Naive thymus-derived CD4-positive, alpha-beta T cell (primary cell): Measurements from ENCODE around the gene RBM33. TPM values are rescaled to one million over a fixed set of nuclear protein-coding genes. Genes with fewer than 3 reads are reported as not detected.

Source experiments
- ATAC-seq: fragments of 150-1000 bp; cut with Tn5 transposase; 2 replicates; pipeline ENCODE4 v1.10.0; 2021; ENCODE audit warnings: mild to moderate bottlenecking, moderate library complexity
- CTCF ChIA-PET: fragments of 350-600 bp; sonication (Branson Sonifier 250); formaldehyde crosslinking; loops from one replicate; lab custom pipeline; 2021; ENCODE audit warnings: antibody characterized with exemption; lab: Charles Lee
- POLR2A ChIA-PET: fragments of 350-600 bp; sonication (Branson Sonifier 250); formaldehyde crosslinking; loops from one replicate; lab custom pipeline; 2021; ENCODE audit warnings: antibody characterized with exemption, inconsistent platforms; lab: Charles Lee
- DNase-seq, 9 donors: peaks; one replicate each; pipeline versions ENCODE4 v3.0.0 to v3.0.0-alpha.2; 2020 to 2022; ENCODE audit warnings: mixed read lengths in 1 of 9
- H3K27ac ChIP-seq: one replicate; pipeline ENCODE4 v1.7.0; 2013; ENCODE audit warnings: mild to moderate bottlenecking, low read depth, low read length, moderate library complexity
- H3K27me3 ChIP-seq, 2 donors: one replicate each; pipeline ENCODE4 v1.7.0; 2013; ENCODE audit warnings: low read length in 2 of 2, mild to moderate bottlenecking in 2 of 2, moderate library complexity in 2 of 2; ENCODE audit not compliant: control insufficient read depth in 2 of 2, insufficient read depth in 2 of 2
- H3K36me3 ChIP-seq, 3 experiments: 1 replicate in 2 of 3; 2 replicates in 1 of 3; pipeline ENCODE4 v1.7.0; 2013; ENCODE audit warnings: low read length in 3 of 3, mild to moderate bottlenecking in 3 of 3, moderate library complexity in 1 of 3; ENCODE audit not compliant: insufficient read depth in 3 of 3, control insufficient read depth in 2 of 3
- H3K4me1 ChIP-seq, 2 donors: one replicate each; pipeline ENCODE4 v1.7.0; 2013; ENCODE audit warnings: low read length in 2 of 2, mild to moderate bottlenecking in 2 of 2, moderate library complexity in 1 of 2; ENCODE audit not compliant: control insufficient read depth in 2 of 2, insufficient read depth in 2 of 2
- H3K4me3 ChIP-seq: 2 replicates; pipeline ENCODE4 v1.7.0; 2013; ENCODE audit warnings: mild to moderate bottlenecking, low read length
- H3K9me3 ChIP-seq, 3 experiments: 1 replicate in 2 of 3; 2 replicates in 1 of 3; pipeline ENCODE4 v1.7.0; 2013; ENCODE audit warnings: low read length in 3 of 3; ENCODE audit not compliant: control insufficient read depth in 2 of 3
- H3K27ac Mint-ChIP-seq, 9 donors: one replicate each; pipeline ENCODE4 v1.8.0; 2020 to 2022; ENCODE audit warnings: mixed read lengths in 9 of 9, mild to moderate bottlenecking in 8 of 9, moderate library complexity in 5 of 9, inconsistent platforms in 2 of 9
- H3K27me3 Mint-ChIP-seq, 5 donors: one replicate each; pipeline ENCODE4 v1.8.0; 2021 to 2022; ENCODE audit warnings: mixed read lengths in 5 of 5, mild to moderate bottlenecking in 1 of 5
- H3K36me3 Mint-ChIP-seq, 5 donors: one replicate each; pipeline ENCODE4 v1.8.0; 2020 to 2022; ENCODE audit warnings: mixed read lengths in 5 of 5, mild to moderate bottlenecking in 3 of 5, inconsistent platforms in 1 of 5
- H3K4me1 Mint-ChIP-seq, 7 donors: one replicate each; pipeline ENCODE4 v1.8.0; 2020 to 2022; ENCODE audit warnings: mixed read lengths in 7 of 7, mild to moderate bottlenecking in 3 of 7, inconsistent platforms in 1 of 7
- H3K4me3 Mint-ChIP-seq, 10 donors: one replicate each; pipeline ENCODE4 v1.8.0; 2020 to 2022; ENCODE audit warnings: mild to moderate bottlenecking in 10 of 10, mixed read lengths in 10 of 10, moderate library complexity in 6 of 10, inconsistent platforms in 2 of 10
- H3K9me3 Mint-ChIP-seq, 11 donors: one replicate each; pipeline ENCODE4 v1.8.0; 2020 to 2022; ENCODE audit warnings: mixed read lengths in 11 of 11, mild to moderate bottlenecking in 4 of 11, inconsistent platforms in 1 of 11, moderate library complexity in 1 of 11
- intact Hi-C, 2 donors: fragments of 100-400 bp; cut with micrococcal nuclease; formaldehyde crosslinking; loops; one replicate each; pipeline ENCODE4 v1.15.1; 2023
- polyA plus RNA-seq, 2 donors: library from polyadenylated mRNA; unstranded; fragments of 300-500 nt; fragmentation: Illumina TruSeq; gene quantifications; one replicate each; pipeline ENCODE4 v1.2.3, GENCODE V29; 2021
- total RNA-seq, 6 experiments: library from RNA in 5 of 6; stranded (reverse) in 5 of 6; gene quantifications; 1 replicate in 5 of 6; 2 replicates in 1 of 6; pipeline ENCODE4 v1.2.3 and lab custom pipeline; 2021 to 2026

Gene RBM33
- total and polyA plus RNA-seq, 7 experiments from 2014 or later, result 43.7 to 177 (median 143) TPM

GRCh38 chr7:155792999-155793560 is 148.6 kb downstream of the RBM33 start:
- Histone ChIP-seq H3K4me1 (no peaks in the 10 kb centered on the region), H3K9me3 (no peaks in the 10 kb centered on the region), H3K4me3 (no peak overlapping the region), H3K27me3 (no peaks in the 10 kb centered on the region), H3K36me3 (no peaks in the 10 kb centered on the region), H3K27ac (no peak overlapping the region)
- intact Hi-C loops, result no loop called here
- Mint-ChIP-seq H3K9me3 (no peaks in the 10 kb centered on the region), H3K4me3 (no peak overlapping the region), H3K27ac (no peak overlapping the region), H3K4me1 (no peaks in the 10 kb centered on the region), H3K27me3 (peaks cover 0 to 10% (median 1%) of the 10 kb centered on the region in 5 donors), H3K36me3 (no peaks in the 10 kb centered on the region)
- DNase-seq (no peak), ATAC-seq (no peak)
- CTCF ChIA-PET, result no interaction called here
- POLR2A ChIA-PET, result no interaction called here

GRCh38 chr7:155793720-155794119 is 149.3 kb downstream of the RBM33 start:
- POLR2A ChIA-PET, result no interaction called here
- Histone ChIP-seq H3K4me3 (no peak overlapping the region), H3K27ac (no peak overlapping the region), H3K9me3 (no peaks in the 10 kb centered on the region), H3K27me3 (no peaks in the 10 kb centered on the region), H3K36me3 (no peaks in the 10 kb centered on the region), H3K4me1 (no peaks in the 10 kb centered on the region)
- H3K9me3 Mint-ChIP-seq, result no peaks in the 10 kb centered on the region
- H3K36me3 Mint-ChIP-seq, result peaks cover 0 to 5% (median 0%) of the 10 kb centered on the region in 5 donors
- H3K4me3 Mint-ChIP-seq, result no peak overlapping the region
- no peak overlapping the region for H3K27ac Mint-ChIP-seq
- CTCF ChIA-PET, result no interaction called here
- H3K4me1 Mint-ChIP-seq, result peaks cover 0 to 6% (median 6%) of the 10 kb centered on the region in 7 donors
- ATAC-seq, result no peak
- intact Hi-C loops, result no loop called here
- H3K27me3 Mint-ChIP-seq, result peaks cover 5 to 17% (median 7%) of the 10 kb centered on the region in 5 donors
- no peak for DNase-seq

- ATAC-seq (no peak), DNase-seq (no peak)
- Histone ChIP-seq H3K36me3 (no peaks in the 10 kb centered on the region), H3K27me3 (no peaks in the 10 kb centered on the region), H3K4me3 (no peak overlapping the region), H3K9me3 (no peaks in the 10 kb centered on the region), H3K27ac (no peak overlapping the region), H3K4me1 (no peaks in the 10 kb centered on the region)
- no peaks in the 10 kb centered on the region for H3K9me3 Mint-ChIP-seq
- peak overlapping the region in 1 of 10 donors; percentile 64 for H3K4me3 Mint-ChIP-seq
- H3K27me3 Mint-ChIP-seq, result peaks cover 9 to 21% (median 12%) of the 10 kb centered on the region in 5 donors
- ChIA-PET CTCF (no interaction called here), POLR2A (no interaction called here)
- H3K36me3 Mint-ChIP-seq, result peaks cover 0 to 5% (median 0%) of the 10 kb centered on the region in 5 donors
- intact Hi-C loops, result no loop called here
- no peak overlapping the region for H3K27ac Mint-ChIP-seq
- H3K4me1 Mint-ChIP-seq, result peaks cover 0 to 11% (median 8%) of the 10 kb centered on the region in 7 donors
Measured at GRCh38 chr7:155794196-155794595, 149.7 kb downstream of the RBM33 start.

- ChIA-PET CTCF (no interaction called here), POLR2A (no interaction called here)
- H3K4me1 ChIP-seq, result no peaks in the 10 kb centered on the region
- intact Hi-C loops, result loop anchor here in 1 of 2 donors (5.0 kb wide), 2 partner anchors 677 to 1022 kb away; no protein-coding TSS in a partner anchor
- no peaks in the 10 kb centered on the region for H3K9me3 Mint-ChIP-seq
- H3K27me3 ChIP-seq, result no peaks in the 10 kb centered on the region
- ATAC-seq (no peak), DNase-seq (no peak)
- no peaks in the 10 kb centered on the region for H3K9me3 ChIP-seq
- H3K4me3 ChIP-seq, result no peak overlapping the region
- H3K4me3 Mint-ChIP-seq, result no peak overlapping the region
- H3K27ac Mint-ChIP-seq, result no peak overlapping the region
- peaks cover 0 to 12% (median 8%) of the 10 kb centered on the region in 7 donors for H3K4me1 Mint-ChIP-seq
- H3K27ac ChIP-seq, result no peak overlapping the region
- peaks cover 20 to 33% (median 23%) of the 10 kb centered on the region in 5 donors for H3K27me3 Mint-ChIP-seq
- peaks cover 0 to 5% (median 0%) of the 10 kb centered on the region in 5 donors for H3K36me3 Mint-ChIP-seq
- no peaks in the 10 kb centered on the region for H3K36me3 ChIP-seq
Measured at GRCh38 chr7:155795401-155795800, 150.9 kb downstream of the RBM33 start.

- intact Hi-C loops, result loop anchor here in 1 of 2 donors (5.0 kb wide), 2 partner anchors 676 to 1021 kb away; no protein-coding TSS in a partner anchor
- peaks cover 0 to 12% (median 8%) of the 10 kb centered on the region in 7 donors for H3K4me1 Mint-ChIP-seq
- H3K4me3 ChIP-seq, result no peak overlapping the region
- CTCF ChIA-PET, result no interaction called here
- H3K27me3 ChIP-seq, result peaks cover 0 to 2% of the 10 kb centered on the region in 2 donors
- ATAC-seq (no peak), DNase-seq (no peak)
- no peaks in the 10 kb centered on the region for H3K36me3 ChIP-seq
- no peak overlapping the region for H3K4me3 Mint-ChIP-seq
- H3K9me3 ChIP-seq, result no peaks in the 10 kb centered on the region
- H3K9me3 Mint-ChIP-seq, result no peaks in the 10 kb centered on the region
- H3K36me3 Mint-ChIP-seq, result peaks cover 0 to 5% (median 0%) of the 10 kb centered on the region in 5 donors
- POLR2A ChIA-PET, result no interaction called here
- no peak overlapping the region for H3K27ac Mint-ChIP-seq
- no peak overlapping the region for H3K27ac ChIP-seq
- peaks cover 23 to 39% (median 27%) of the 10 kb centered on the region in 5 donors for H3K27me3 Mint-ChIP-seq
- no peaks in the 10 kb centered on the region for H3K4me1 ChIP-seq
Measured at GRCh38 chr7:155795951-155796350, 151.5 kb downstream of the RBM33 start.

GRCh38 chr7:155796381-155797261 is 152.2 kb downstream of the RBM33 start:
- peaks cover 0 to 3% of the 10 kb centered on the region in 2 donors for H3K27me3 ChIP-seq
- intact Hi-C loops, result loop anchor here (1.0 to 5.0 kb wide), 4 partner anchors 676 to 1477 kb away; no protein-coding TSS in a partner anchor
- DNase-seq, result peak; percentile 23 to 80 (median 54)
- ChIA-PET CTCF (no interaction called here), POLR2A (no interaction called here)
- peaks cover 0 to 12% (median 8%) of the 10 kb centered on the region in 7 donors for H3K4me1 Mint-ChIP-seq
- no peaks in the 10 kb centered on the region for H3K9me3 Mint-ChIP-seq
- H3K36me3 Mint-ChIP-seq, result peaks cover 0 to 5% (median 0%) of the 10 kb centered on the region in 5 donors
- no peaks in the 10 kb centered on the region for H3K36me3 ChIP-seq
- H3K27ac Mint-ChIP-seq, result no peak overlapping the region
- H3K27ac ChIP-seq, result no peak overlapping the region
- H3K4me1 ChIP-seq, result no peaks in the 10 kb centered on the region
- H3K4me3 ChIP-seq, result no peak overlapping the region
- H3K9me3 ChIP-seq, result no peaks in the 10 kb centered on the region
- no peak overlapping the region for H3K4me3 Mint-ChIP-seq
- peak; percentile 79 for ATAC-seq
- H3K27me3 Mint-ChIP-seq, result peaks cover 28 to 45% (median 33%) of the 10 kb centered on the region in 5 donors
